Gastroesophageal sphincter (tissue), 4 donors: ENCODE data around the gene TPD52L1. TPM values are rescaled to one million over a fixed set of nuclear protein-coding genes. Genes with fewer than 3 reads are reported as not detected.
"Not testable (repeated sequence)": the region's sequence is repeated elsewhere in the genome, so short reads cannot be mapped to it uniquely, and the experiment has no call there.

Experiments
- ATAC-seq: fragments of 150-250 bp; one replicate; pipeline ENCODE4 v1.9.1; 2016; ENCODE audit warnings: mild to moderate bottlenecking, moderate library complexity
- H3K27ac ChIP-seq, 4 donors: fragments of 200-600 bp; sonication (generic) in 3 of 4; 1 replicate in 3 of 4; 2 replicates in 1 of 4; pipeline ENCODE4 v1.5.1; 2016 to 2019
- H3K27me3 ChIP-seq: fragments of 200-600 bp; sonication (generic); one replicate; pipeline ENCODE4 v1.5.1; 2019
- H3K36me3 ChIP-seq, 2 donors: fragments of 200-600 bp; sonication (generic); one replicate each; pipeline ENCODE4 v1.5.1; 2019; ENCODE audit warnings: control low read depth in 1 of 2
- H3K4me1 ChIP-seq, 3 donors: fragments of 200-600 bp; sonication (generic); 1 replicate in 2 of 3; 2 replicates in 1 of 3; pipeline ENCODE4 v1.5.1; 2016 to 2019; ENCODE audit warnings: control low read depth in 2 of 3
- H3K4me3 ChIP-seq, 2 donors: fragments of 200-600 bp; sonication (generic); one replicate each; pipeline ENCODE4 v1.5.1; 2019; ENCODE audit warnings: mild to moderate bottlenecking in 1 of 2, moderate library complexity in 1 of 2
- H3K9me3 ChIP-seq, 3 donors: fragments of 200-600 bp; sonication (generic); one replicate each; pipeline ENCODE4 v1.5.1; 2017 to 2019; ENCODE audit warnings: control low read depth in 2 of 3
- EP300 ChIP-seq: sonication (generic); formaldehyde crosslinking; IDR thresholded peaks from one replicate; pipeline ENCODE4 v1.6.1; 2017; ENCODE audit warnings: antibody characterized with exemption, mild to moderate bottlenecking
- POLR2A ChIP-seq, 2 donors: fragments of 450-650 bp; IDR thresholded peaks; one replicate each; pipeline ENCODE4 v1.6.1; 2017; ENCODE audit warnings: antibody characterized with exemption in 2 of 2, mild to moderate bottlenecking in 2 of 2, moderate library complexity in 1 of 2
- POLR2AphosphoS5 ChIP-seq: sonication (generic); formaldehyde crosslinking; IDR thresholded peaks from one replicate; pipeline ENCODE4 v1.6.1; 2017; ENCODE audit warnings: antibody characterized with exemption
- WGBS, 2 donors: methylation state at CpG; one replicate each; pipeline ENCODE4 v1.1.5; 2018; ENCODE audit warnings: low coverage in 1 of 2; 5-methylcytosine and 5-hydroxymethylcytosine counted together
- total RNA-seq, 4 donors: library from RNA; depleted of rRNA; stranded (reverse); fragments of >200 nt; gene quantifications; one replicate each; pipeline ENCODE4 v1.1.0, GENCODE V29; 2016
- TF ChIP-seq, protein P1 (sequence below), 4 experiments: fragments of 200-600 bp in 2 of 4; fragments of 450-650 bp in 2 of 4; sonication (generic) in 1 of 4; IDR thresholded peaks; one replicate each; pipeline ENCODE4 v1.5.1; 2017 to 2019; ENCODE audit warnings: antibody characterized with exemption in 4 of 4, mild to moderate bottlenecking in 2 of 4, moderate library complexity in 2 of 4

Gene TPD52L1
- total RNA-seq, 4 donors from 2014 or later = 11.2 to 59.7 (median 20.2) TPM

DNA sequence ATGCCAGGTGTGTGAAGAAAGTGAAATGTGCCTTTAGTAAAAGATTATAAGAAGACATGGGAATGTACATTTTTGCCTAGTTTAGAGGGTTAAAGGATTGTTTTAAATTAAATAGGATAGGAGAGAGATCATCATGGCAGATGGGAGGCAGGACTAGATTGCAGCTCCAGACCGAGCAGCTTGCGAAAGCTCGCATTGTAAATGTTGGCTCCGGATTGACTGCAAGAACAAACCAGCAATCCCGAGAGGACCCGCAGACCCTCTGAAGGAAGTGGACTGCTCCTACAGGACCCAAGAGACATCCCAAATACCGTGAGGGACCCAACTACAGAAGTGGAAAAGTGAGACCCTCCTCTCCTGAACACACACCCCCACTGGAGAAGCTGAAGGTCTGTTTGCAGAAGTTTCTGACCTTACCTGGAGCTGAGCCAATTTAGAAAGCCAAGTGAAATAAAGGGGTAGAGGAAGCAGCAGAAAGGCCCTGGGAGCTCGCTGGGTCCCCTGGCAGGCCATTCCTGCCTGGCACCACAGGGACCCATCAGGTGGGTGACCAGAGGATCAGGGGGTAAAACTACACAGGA lies 30.0 kb upstream of the TPD52L1 start:
- WGBS, 2 donors = 72 to 85% methylated on average over 7 of the region's 8 CpGs
- no peaks in the 10 kb centered on the region for H3K9me3 ChIP-seq
- no peaks in the 10 kb centered on the region for H3K36me3 ChIP-seq
- no peak for ATAC-seq
- H3K4me1 ChIP-seq = no peaks in the 10 kb centered on the region
- H3K4me3 ChIP-seq = no peak overlapping the region
- no peaks in the 10 kb centered on the region for H3K27me3 ChIP-seq
- TF ChIP-seq, protein P1, sequence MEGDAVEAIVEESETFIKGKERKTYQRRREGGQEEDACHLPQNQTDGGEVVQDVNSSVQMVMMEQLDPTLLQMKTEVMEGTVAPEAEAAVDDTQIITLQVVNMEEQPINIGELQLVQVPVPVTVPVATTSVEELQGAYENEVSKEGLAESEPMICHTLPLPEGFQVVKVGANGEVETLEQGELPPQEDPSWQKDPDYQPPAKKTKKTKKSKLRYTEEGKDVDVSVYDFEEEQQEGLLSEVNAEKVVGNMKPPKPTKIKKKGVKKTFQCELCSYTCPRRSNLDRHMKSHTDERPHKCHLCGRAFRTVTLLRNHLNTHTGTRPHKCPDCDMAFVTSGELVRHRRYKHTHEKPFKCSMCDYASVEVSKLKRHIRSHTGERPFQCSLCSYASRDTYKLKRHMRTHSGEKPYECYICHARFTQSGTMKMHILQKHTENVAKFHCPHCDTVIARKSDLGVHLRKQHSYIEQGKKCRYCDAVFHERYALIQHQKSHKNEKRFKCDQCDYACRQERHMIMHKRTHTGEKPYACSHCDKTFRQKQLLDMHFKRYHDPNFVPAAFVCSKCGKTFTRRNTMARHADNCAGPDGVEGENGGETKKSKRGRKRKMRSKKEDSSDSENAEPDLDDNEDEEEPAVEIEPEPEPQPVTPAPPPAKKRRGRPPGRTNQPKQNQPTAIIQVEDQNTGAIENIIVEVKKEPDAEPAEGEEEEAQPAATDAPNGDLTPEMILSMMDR (IDR thresholded peaks at IDR 0.05) = no peak
- no peak for TF ChIP-seq POLR2A (IDR thresholded peaks at IDR 0.05)
- no peak for TF ChIP-seq POLR2AphosphoS5
- TF ChIP-seq EP300 = no peak
- no peak overlapping the region for H3K27ac ChIP-seq

DNA sequence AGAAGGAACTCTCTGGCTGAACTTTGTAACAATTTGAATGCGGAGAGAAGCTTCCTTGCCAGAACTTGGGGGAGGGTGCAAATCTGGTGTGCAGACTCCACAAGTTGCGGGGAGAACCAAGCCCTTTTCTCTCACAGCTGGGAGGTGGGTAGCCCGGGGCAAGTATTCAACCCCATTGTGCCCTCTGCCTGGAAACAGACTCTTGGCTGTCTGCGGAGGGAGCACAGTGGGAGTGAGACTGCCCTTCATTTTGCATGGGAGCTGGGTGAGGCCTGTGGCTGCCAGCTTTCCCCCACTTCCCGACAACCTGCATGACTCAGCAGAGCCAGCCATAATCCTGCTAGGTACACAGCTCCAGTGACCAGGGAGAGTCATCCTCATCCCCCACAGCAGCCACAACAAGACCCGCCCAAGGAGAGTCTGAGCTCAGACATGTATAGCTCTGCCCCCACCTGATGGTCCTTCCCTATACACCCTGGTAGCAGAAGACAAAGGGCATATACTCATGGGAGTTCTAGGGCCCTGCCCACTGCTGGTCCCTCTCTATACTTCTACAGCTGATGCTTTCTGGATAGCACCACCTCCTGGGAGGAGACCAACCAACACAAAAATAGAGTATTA lies 29.4 kb upstream of the TPD52L1 start:
- H3K27ac ChIP-seq = no peak overlapping the region
- no peak for ATAC-seq
- no peaks in the 10 kb centered on the region for H3K4me1 ChIP-seq
- H3K4me3 ChIP-seq = no peak overlapping the region
- whole genome bisulfite sequencing, 2 donors = 85 to 90% methylated on average over 2 to 3 of the region's 6 CpGs
- H3K36me3 ChIP-seq = no peaks in the 10 kb centered on the region
- no peaks in the 10 kb centered on the region for H3K9me3 ChIP-seq
- H3K27me3 ChIP-seq = no peaks in the 10 kb centered on the region
- no peak for TF ChIP-seq EP300
- no peak for TF ChIP-seq POLR2A (IDR thresholded peaks at IDR 0.05)
- TF ChIP-seq, protein P1 (IDR thresholded peaks at IDR 0.05) = no peak
- no peak for TF ChIP-seq POLR2AphosphoS5

DNA sequence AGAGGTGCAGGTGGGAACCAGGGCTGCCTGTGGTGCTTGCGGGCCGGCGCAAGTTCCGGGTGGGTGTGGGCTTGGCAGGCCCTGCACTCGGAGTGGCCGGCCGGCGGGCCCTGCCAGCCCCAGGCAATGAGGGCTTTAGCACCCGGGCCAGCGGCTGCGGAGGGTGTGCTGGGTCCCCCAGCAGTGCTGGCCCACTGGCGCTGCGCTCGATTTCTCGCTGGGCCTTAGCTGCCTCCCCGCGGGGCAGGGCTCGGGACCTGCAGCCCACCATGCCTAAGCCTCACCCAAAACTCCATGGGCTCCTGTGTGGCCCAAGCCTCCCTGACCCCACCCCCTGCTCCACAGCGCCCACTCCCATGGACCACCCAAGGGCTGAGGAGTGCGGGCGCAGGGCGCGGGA lies 27.7 kb upstream of the TPD52L1 start:
- not testable (repeated sequence) for H3K27me3 ChIP-seq, H3K9me3 ChIP-seq, H3K4me3 ChIP-seq, H3K27ac ChIP-seq, H3K4me1 ChIP-seq, H3K36me3 ChIP-seq, ATAC-seq
- whole genome bisulfite sequencing, 2 donors = no CpG with 5 or more reads among the region's 23 CpGs

DNA sequence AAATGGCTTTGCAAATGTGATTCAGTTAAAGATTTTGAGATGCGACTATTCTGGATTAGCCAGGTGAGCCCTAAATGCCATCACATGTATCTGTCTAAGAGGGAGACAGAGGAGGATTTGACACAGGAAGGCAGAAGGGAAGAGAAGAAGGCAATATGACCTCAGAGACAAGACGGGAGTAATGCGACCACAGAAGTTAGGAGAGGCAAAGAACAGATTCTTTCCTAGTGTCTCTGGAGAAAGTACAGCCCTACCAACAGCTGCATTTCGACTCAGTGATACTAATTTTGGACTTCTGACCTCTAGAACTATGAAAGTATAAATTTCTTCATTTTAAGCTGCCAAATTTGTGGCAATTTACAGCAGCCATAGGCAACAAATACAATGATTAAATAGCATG lies 24.2 kb upstream of the TPD52L1 start:
- Histone ChIP-seq H3K27me3 (no peaks in the 10 kb centered on the region), H3K4me1 (no peaks in the 10 kb centered on the region), H3K36me3 (no peaks in the 10 kb centered on the region), H3K27ac (no peak overlapping the region), H3K4me3 (no peak overlapping the region), H3K9me3 (no peaks in the 10 kb centered on the region)
- 59 to 72% methylated on average over 4 of the region's 4 CpGs for WGBS, 2 donors
- ATAC-seq = no peak
- TF ChIP-seq POLR2A (IDR thresholded peaks at IDR 0.05) (no peak), POLR2AphosphoS5 (no peak), EP300 (no peak)
- TF ChIP-seq, protein P1 (IDR thresholded peaks at IDR 0.05) = no peak

DNA sequence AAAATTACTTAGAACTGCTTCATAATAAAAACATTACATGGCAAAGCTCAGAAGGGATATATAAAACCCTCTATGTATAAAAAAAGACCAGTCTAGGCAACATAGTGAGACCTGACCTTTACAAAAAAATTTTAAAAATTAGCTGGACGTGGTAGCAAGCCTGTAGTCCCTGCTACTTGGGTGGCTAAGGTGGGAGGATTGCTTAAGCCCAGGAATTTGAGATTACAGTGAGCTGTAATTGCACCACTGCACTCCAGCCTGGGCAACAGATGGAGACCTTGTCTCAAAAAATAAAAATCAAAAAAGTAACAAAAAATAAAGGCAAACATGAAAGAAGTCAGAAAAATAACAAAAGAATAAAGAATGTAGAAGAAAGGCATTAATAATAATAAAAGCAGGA lies 21.5 kb upstream of the TPD52L1 start:
- H3K4me1 ChIP-seq = no peaks in the 10 kb centered on the region
- H3K36me3 ChIP-seq = no peaks in the 10 kb centered on the region
- WGBS, 2 donors = 40 to 50% methylated on average over 1 of the region's 1 CpG
- H3K9me3 ChIP-seq = no peaks in the 10 kb centered on the region
- H3K27ac ChIP-seq = no peak overlapping the region
- H3K27me3 ChIP-seq = no peaks in the 10 kb centered on the region
- no peak overlapping the region for H3K4me3 ChIP-seq
- ATAC-seq = no peak
- TF ChIP-seq, protein P1 (IDR thresholded peaks at IDR 0.05) = no peak
- TF ChIP-seq EP300 = no peak
- no peak for TF ChIP-seq POLR2A (IDR thresholded peaks at IDR 0.05)
- TF ChIP-seq POLR2AphosphoS5 = no peak
